ENCODE results near the gene MYD88. TPM values are rescaled to one million over a fixed set of nuclear protein-coding genes. Genes with fewer than 3 reads are reported as not detected.

The MYD88 gene
- total RNA-seq, 1 donor from 2014 or later = 55.8 TPM

GRCh38 chr3:38170722-38171121 lies 32.3 kb downstream of the MYD88 start:
- H3K27me3 Mint-ChIP-seq (ENCODE audit: low read depth, unreplicated experiment) = no peaks in the 10 kb centered on the region
- Histone ChIP-seq H3K4me2 (ENCODE audit: low read length) (no peak overlapping the region), H3K27me3 (ENCODE audit: insufficient read depth, low read length) (no peaks in the 10 kb centered on the region), H3K36me3 (ENCODE audit: insufficient read depth, low read length) (no peaks in the 10 kb centered on the region), H3K79me2 (ENCODE audit: insufficient read depth, low read length) (peaks cover 98% of the 10 kb centered on the region), H2AFZ (ENCODE audit: low read depth, low read length) (no peak overlapping the region), H3K27ac (ENCODE audit: low read depth, low read length) (no peak overlapping the region), H3K4me3 (ENCODE audit: insufficient read depth, low read depth, low read length) (no peak overlapping the region), H3K9ac (ENCODE audit: low read length) (no peak overlapping the region), H3K9me3 (ENCODE audit: insufficient read depth, low read depth, low read length) (no peaks in the 10 kb centered on the region), H4K20me1 (ENCODE audit: insufficient read depth, low read length) (peaks cover 42% of the 10 kb centered on the region), H3K4me1 (ENCODE audit: insufficient read depth, low read length) (peaks cover 33% of the 10 kb centered on the region)
- H3K4me1 Mint-ChIP-seq (ENCODE audit: low read depth, unreplicated experiment) = peaks cover 50% of the 10 kb centered on the region
- H3K9me3 Mint-ChIP-seq (ENCODE audit: unreplicated experiment) = peaks cover 3% of the 10 kb centered on the region
- TF ChIP-seq EZH2 (IDR thresholded peaks at IDR 0.05; ENCODE audit: insufficient read depth, low read length) = no peak
- no peak for TF ChIP-seq CTCF (IDR thresholded peaks at IDR 0.05; ENCODE audit: insufficient read depth, low read depth, low read length)
- FAIRE-seq = no peak
- H3K27ac Mint-ChIP-seq (ENCODE audit: unreplicated experiment) = peak overlapping the region; percentile 17
- no peak overlapping the region for H3K4me3 Mint-ChIP-seq (ENCODE audit: unreplicated experiment)
- no peak for DNase-seq (ENCODE audit: low read depth)
- peaks cover 7% of the 10 kb centered on the region for H3K36me3 Mint-ChIP-seq (ENCODE audit: low read depth, unreplicated experiment)

DNA sequence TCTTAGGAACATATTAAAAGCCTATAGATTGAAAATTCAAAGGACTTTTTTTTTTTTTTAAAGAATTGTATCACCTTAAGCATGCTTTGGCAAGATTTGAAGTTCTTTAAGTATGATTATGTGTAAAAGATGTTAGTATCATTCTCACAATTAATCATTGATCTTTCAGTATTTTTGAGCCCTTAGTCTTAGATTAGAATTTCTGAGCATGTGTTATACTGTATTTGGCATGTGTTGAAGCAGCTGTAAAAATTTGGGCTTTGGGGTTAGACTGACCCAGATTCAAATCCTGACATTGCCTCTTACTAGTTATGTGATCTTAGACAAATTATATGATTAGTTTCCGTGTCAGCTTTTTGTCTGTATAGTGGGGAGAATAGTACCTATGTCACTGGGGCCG lies 33.2 kb downstream of the MYD88 start:
- H3K36me3 Mint-ChIP-seq (ENCODE audit: low read depth, unreplicated experiment) = peaks cover 5% of the 10 kb centered on the region
- no peak overlapping the region for H3K4me3 ChIP-seq (ENCODE audit: insufficient read depth, low read depth, low read length)
- no peaks in the 10 kb centered on the region for H3K27me3 Mint-ChIP-seq (ENCODE audit: low read depth, unreplicated experiment)
- no peak overlapping the region for H2AFZ ChIP-seq (ENCODE audit: low read depth, low read length)
- peaks cover 33% of the 10 kb centered on the region for H3K4me1 ChIP-seq (ENCODE audit: insufficient read depth, low read length)
- H3K27ac ChIP-seq (ENCODE audit: low read depth, low read length) = no peak overlapping the region
- H3K27me3 ChIP-seq (ENCODE audit: insufficient read depth, low read length) = no peaks in the 10 kb centered on the region
- peak overlapping the region; percentile 66 for H3K27ac Mint-ChIP-seq (ENCODE audit: unreplicated experiment)
- no peak overlapping the region for H3K4me3 Mint-ChIP-seq (ENCODE audit: unreplicated experiment)
- no peak overlapping the region for H3K9ac ChIP-seq (ENCODE audit: low read length)
- DNase-seq (ENCODE audit: low read depth) (no peak), FAIRE-seq (no peak)
- TF ChIP-seq EZH2 (IDR thresholded peaks at IDR 0.05; ENCODE audit: insufficient read depth, low read length) (no peak), CTCF (IDR thresholded peaks at IDR 0.05; ENCODE audit: insufficient read depth, low read depth, low read length) (no peak)
- peaks cover 98% of the 10 kb centered on the region for H3K79me2 ChIP-seq (ENCODE audit: insufficient read depth, low read length)
- peaks cover 3% of the 10 kb centered on the region for H3K9me3 Mint-ChIP-seq (ENCODE audit: unreplicated experiment)
- no peak overlapping the region for H3K4me2 ChIP-seq (ENCODE audit: low read length)
- peaks cover 46% of the 10 kb centered on the region for H4K20me1 ChIP-seq (ENCODE audit: insufficient read depth, low read length)
- no peaks in the 10 kb centered on the region for H3K9me3 ChIP-seq (ENCODE audit: insufficient read depth, low read depth, low read length)
- peaks cover 51% of the 10 kb centered on the region for H3K4me1 Mint-ChIP-seq (ENCODE audit: low read depth, unreplicated experiment)
- H3K36me3 ChIP-seq (ENCODE audit: insufficient read depth, low read length) = no peaks in the 10 kb centered on the region

GRCh38 chr3:38173834-38174418 lies 35.5 kb downstream of the MYD88 start:
- no peaks in the 10 kb centered on the region for H3K27me3 ChIP-seq (ENCODE audit: insufficient read depth, low read length)
- FAIRE-seq (no peak), DNase-seq (ENCODE audit: low read depth) (no peak)
- TF ChIP-seq EZH2 (IDR thresholded peaks at IDR 0.05; ENCODE audit: insufficient read depth, low read length) = no peak
- no peak for TF ChIP-seq CTCF (IDR thresholded peaks at IDR 0.05; ENCODE audit: insufficient read depth, low read depth, low read length)
- H3K27me3 Mint-ChIP-seq (ENCODE audit: low read depth, unreplicated experiment) = no peaks in the 10 kb centered on the region
- peaks cover 37% of the 10 kb centered on the region for H3K4me1 Mint-ChIP-seq (ENCODE audit: low read depth, unreplicated experiment)
- peaks cover 3% of the 10 kb centered on the region for H3K36me3 Mint-ChIP-seq (ENCODE audit: low read depth, unreplicated experiment)
- no peaks in the 10 kb centered on the region for H3K9me3 Mint-ChIP-seq (ENCODE audit: unreplicated experiment)
- H2AFZ ChIP-seq (ENCODE audit: low read depth, low read length) = no peak overlapping the region
- no peak overlapping the region for H3K27ac Mint-ChIP-seq (ENCODE audit: unreplicated experiment)
- no peaks in the 10 kb centered on the region for H3K36me3 ChIP-seq (ENCODE audit: insufficient read depth, low read length)
- no peaks in the 10 kb centered on the region for H3K9me3 ChIP-seq (ENCODE audit: insufficient read depth, low read depth, low read length)
- peaks cover 63% of the 10 kb centered on the region for H4K20me1 ChIP-seq (ENCODE audit: insufficient read depth, low read length)
- H3K9ac ChIP-seq (ENCODE audit: low read length) = no peak overlapping the region
- H3K4me1 ChIP-seq (ENCODE audit: insufficient read depth, low read length) = peaks cover 20% of the 10 kb centered on the region
- H3K4me3 ChIP-seq (ENCODE audit: insufficient read depth, low read depth, low read length) = no peak overlapping the region
- H3K27ac ChIP-seq (ENCODE audit: low read depth, low read length) = no peak overlapping the region
- peak overlapping the region; percentile 52 for H3K4me3 Mint-ChIP-seq (ENCODE audit: unreplicated experiment)
- peak overlapping the region; percentile 58 for H3K4me2 ChIP-seq (ENCODE audit: low read length)
- H3K79me2 ChIP-seq (ENCODE audit: insufficient read depth, low read length) = peaks cover 99% of the 10 kb centered on the region

All from astrocyte (in vitro differentiated cells and primary cell).